H9 (cell line): ENCODE data around the gene NHERF1. TPM values are rescaled to one million over a fixed set of nuclear protein-coding genes. Genes with fewer than 3 reads are reported as not detected.

Experiments
- DNase-seq: peaks from one replicate; pipeline ENCODE4 v3.0.0-alpha.2; 2017
- H2AFZ ChIP-seq: one replicate; pipeline ENCODE4 v1.6.1; 2013; ENCODE audit warnings: mild to moderate bottlenecking, low read length, control low read depth, moderate library complexity
- H2AK5ac ChIP-seq: 2 replicates; pipeline ENCODE4 v1.6.1; 2013; ENCODE audit warnings: low read length, control low read depth, mixed read lengths; ENCODE audit not compliant: insufficient read length
- H2BK120ac ChIP-seq: one replicate; pipeline ENCODE4 v1.6.1; 2013; ENCODE audit warnings: low read depth, mild to moderate bottlenecking, low read length, control low read depth, inconsistent platforms; ENCODE audit not compliant: poor library complexity, severe bottlenecking
- H2BK12ac ChIP-seq: 2 replicates; pipeline ENCODE4 v1.6.1; 2013; ENCODE audit warnings: low read length, control low read depth, mixed read lengths, low read depth; ENCODE audit not compliant: insufficient read length
- H2BK15ac ChIP-seq: 2 replicates; pipeline ENCODE4 v1.6.1; 2013; ENCODE audit warnings: low read depth, low read length, control low read depth
- H2BK20ac ChIP-seq: one replicate; pipeline ENCODE4 v1.6.1; 2013; ENCODE audit warnings: low read depth, mild to moderate bottlenecking, low read length, control low read depth, inconsistent platforms; ENCODE audit not compliant: poor library complexity, severe bottlenecking
- H2BK5ac ChIP-seq: 2 replicates; pipeline ENCODE4 v1.6.1; 2013; ENCODE audit warnings: low read length, control low read depth, mixed read lengths; ENCODE audit not compliant: insufficient read length
- H3K14ac ChIP-seq: 2 replicates; pipeline ENCODE4 v1.6.1; 2013; ENCODE audit warnings: low read length, control low read depth; ENCODE audit not compliant: insufficient read depth
- H3K18ac ChIP-seq: 2 replicates; pipeline ENCODE4 v1.6.1; 2013; ENCODE audit warnings: low read depth, mild to moderate bottlenecking, mixed read lengths, low read length, control low read depth; ENCODE audit not compliant: insufficient read length
- H3K23ac ChIP-seq: 2 replicates; pipeline ENCODE4 v1.6.1; 2013; ENCODE audit warnings: low read length, control low read depth, mixed read lengths, low read depth; ENCODE audit not compliant: insufficient read length
- H3K23me2 ChIP-seq: 2 replicates; pipeline ENCODE4 v1.6.1; 2013; ENCODE audit warnings: low read depth, mild to moderate bottlenecking, mixed read lengths, low read length, control low read depth; ENCODE audit not compliant: insufficient read length, poor library complexity, severe bottlenecking
- H3K27ac ChIP-seq: 2 replicates; pipeline ENCODE4 v1.5.1; 2013; ENCODE audit warnings: low read length, control low read depth, mixed read lengths, low read depth; ENCODE audit not compliant: insufficient read length
- H3K27me3 ChIP-seq: 2 replicates; pipeline ENCODE4 v1.6.1; 2013; ENCODE audit warnings: low read length, control low read depth, inconsistent platforms; ENCODE audit not compliant: insufficient read depth
- H3K4ac ChIP-seq: 2 replicates; pipeline ENCODE4 v1.6.1; 2013; ENCODE audit warnings: low read depth, mild to moderate bottlenecking, control low read depth, inconsistent platforms, low read length, moderate library complexity
- H3K4me1 ChIP-seq: 2 replicates; pipeline ENCODE4 v1.6.1; 2013; ENCODE audit warnings: low read length, control low read depth, inconsistent platforms; ENCODE audit not compliant: insufficient read depth
- H3K4me2 ChIP-seq: 2 replicates; pipeline ENCODE4 v1.6.1; 2013; ENCODE audit warnings: low read length, control low read depth, mixed read lengths; ENCODE audit not compliant: insufficient read length, insufficient read depth
- H3K56ac ChIP-seq: 2 replicates; pipeline ENCODE4 v1.6.1; 2013; ENCODE audit warnings: low read depth, mild to moderate bottlenecking, mixed read lengths, low read length, control low read depth; ENCODE audit not compliant: insufficient read length
- H3K79me1 ChIP-seq: 2 replicates; pipeline ENCODE4 v1.6.1; 2013; ENCODE audit warnings: low read depth, mild to moderate bottlenecking, moderate library complexity, low read length, control low read depth, inconsistent platforms; ENCODE audit not compliant: insufficient read depth, poor library complexity, severe bottlenecking
- H3K79me2 ChIP-seq: 2 replicates; pipeline ENCODE4 v1.6.1; 2013; ENCODE audit warnings: low read length, control low read depth, inconsistent platforms; ENCODE audit not compliant: insufficient read depth
- H3K9ac ChIP-seq: 2 replicates; pipeline ENCODE4 v1.6.1; 2013; ENCODE audit warnings: low read length, control low read depth, mixed read lengths; ENCODE audit not compliant: insufficient read length; ENCODE audit errors: extremely low read depth
- H3K9me3 ChIP-seq: one replicate; pipeline ENCODE4 v1.6.1; 2013; ENCODE audit warnings: low read depth, low read length, inconsistent platforms; ENCODE audit not compliant: control insufficient read depth
- H3T11ph ChIP-seq: one replicate; pipeline ENCODE4 v1.6.1; 2013; ENCODE audit warnings: mild to moderate bottlenecking, low read length, control low read depth, inconsistent platforms
- H4K20me1 ChIP-seq: one replicate; pipeline ENCODE4 v1.6.1; 2013; ENCODE audit not compliant: control insufficient read depth, insufficient read length, insufficient read depth
- H4K5ac ChIP-seq: 2 replicates; pipeline ENCODE4 v1.6.1; 2013; ENCODE audit warnings: low read depth, mild to moderate bottlenecking, mixed read lengths, low read length, control low read depth; ENCODE audit not compliant: insufficient read length
- H4K8ac ChIP-seq: replicated peaks from 2 replicates; pipeline ENCODE4 v1.6.1; 2013; ENCODE audit warnings: low read length, control low read depth, mixed read lengths, low read depth; ENCODE audit not compliant: insufficient read length
- H4K91ac ChIP-seq: 2 replicates; pipeline ENCODE4 v1.6.1; 2013; ENCODE audit warnings: low read depth, mild to moderate bottlenecking, moderate library complexity, mixed read lengths, low read length, control low read depth; ENCODE audit not compliant: insufficient read length
- H3K27ac Mint-ChIP-seq, 3 experiments: 2 replicates in 2 of 3; 3 replicates in 1 of 3; pipeline ENCODE4 v1.8.0; 2020 to 2021; ENCODE audit warnings: mixed read lengths in 3 of 3, mild to moderate bottlenecking in 1 of 3, moderate library complexity in 1 of 3
- H3K27me3 Mint-ChIP-seq: 2 replicates; pipeline ENCODE4 v1.8.0; 2021; ENCODE audit warnings: low read depth, mild to moderate bottlenecking, moderate library complexity, mixed read lengths
- H3K36me3 Mint-ChIP-seq, 3 experiments: 2 replicates in 2 of 3; 3 replicates in 1 of 3; pipeline ENCODE4 v1.8.0; 2020 to 2021; ENCODE audit warnings: low read depth in 3 of 3, mixed read lengths in 3 of 3; ENCODE audit not compliant: insufficient read depth in 1 of 3
- H3K4me1 Mint-ChIP-seq, 2 experiments: 2 replicates each; pipeline ENCODE4 v1.8.0; 2020; ENCODE audit warnings: mixed read lengths in 2 of 2
- H3K4me3 Mint-ChIP-seq, 2 experiments: 2 replicates in 1 of 2; 3 replicates in 1 of 2; pipeline ENCODE4 v1.8.0; 2020 to 2021; ENCODE audit warnings: mild to moderate bottlenecking in 2 of 2, mixed read lengths in 2 of 2, moderate library complexity in 1 of 2
- H3K9me3 Mint-ChIP-seq, 2 experiments: 2 replicates in 1 of 2; 3 replicates in 1 of 2; pipeline ENCODE4 v1.8.0; 2020; ENCODE audit warnings: mild to moderate bottlenecking in 2 of 2, mixed read lengths in 2 of 2, moderate library complexity in 1 of 2
- CTCF ChIP-seq: fragments of 200-600 bp; sonication (generic); conservative IDR thresholded peaks from 3 replicates; pipeline ENCODE4 v1.8.0; 2021; ENCODE audit warnings: antibody characterized with exemption, mild to moderate bottlenecking
- WGBS: extraction: QIAGEN DNeasy Blood & Tissue Kit; methylation state at CpG from one replicate; pipeline ENCODE4 v1.1.7; 2013; ENCODE audit warnings: missing lambda C conversion rate, low lambda C conversion rate, mixed read lengths; ENCODE audit not compliant: insufficient read length; ENCODE audit errors: extremely low coverage; 5-methylcytosine and 5-hydroxymethylcytosine counted together
- total RNA-seq: library from RNA; stranded (reverse); gene quantifications from 2 replicates; pipeline ENCODE4 v1.2.1, GENCODE V29; 2021

Gene NHERF1
- total RNA-seq, 1 experiment from 2014 or later = 74.4 TPM

- Histone ChIP-seq H3K27ac (no peak overlapping the region), H3K4me1 (peaks cover 4% of the 10 kb centered on the region; the same call in 1 of the 2 replicates), H4K5ac (no peak overlapping the region), H3K18ac (no peak overlapping the region), H2AFZ (no peak overlapping the region), H3K9me3 (no peaks in the 10 kb centered on the region), H2BK120ac (no peak overlapping the region), H3K9ac (no peak overlapping the region), H3K14ac (no peak overlapping the region), H3K79me2 (no peaks in the 10 kb centered on the region), H3K56ac (no peak overlapping the region), H3K4ac (no peak overlapping the region), H4K8ac (no peak overlapping the region), H2BK5ac (no peak overlapping the region), H3K23me2 (peaks cover 9% of the 10 kb centered on the region), H3T11ph (no peak overlapping the region), H3K79me1 (no peaks in the 10 kb centered on the region), H3K23ac (no peak overlapping the region), H4K20me1 (no peaks in the 10 kb centered on the region), H3K27me3 (no peaks in the 10 kb centered on the region), H2BK12ac (no peak overlapping the region), H2BK20ac (no peak overlapping the region), H4K91ac (no peak overlapping the region), H2BK15ac (no peak overlapping the region), H3K4me2 (no peak overlapping the region), H2AK5ac (no peak overlapping the region)
- peaks cover 30% of the 10 kb centered on the region for H3K27me3 Mint-ChIP-seq
- H3K4me1 Mint-ChIP-seq = peaks cover 24 to 25% of the 10 kb centered on the region in 2 experiments
- WGBS = no CpG with 5 or more reads among the region's 6 CpGs
- H3K36me3 Mint-ChIP-seq = no peaks in the 10 kb centered on the region; a peak in 1 of 7 replicates
- DNase-seq = no peak
- H3K9me3 Mint-ChIP-seq = no peaks in the 10 kb centered on the region; a peak in 1 of 5 replicates
- TF ChIP-seq CTCF = no peak
- H3K4me3 Mint-ChIP-seq = no peak overlapping the region
- H3K27ac Mint-ChIP-seq = no peak overlapping the region
These were observed 8.3 kb upstream of the NHERF1 start for GRCh38 chr17:74740173-74740572.
